ENCODE measurements around the gene ZEB2.

GRCh38 chr2:144471305-144472045, 48.4 kb downstream of the ZEB2 start:
- TF ChIP-seq CTCF (IDR thresholded peaks at IDR 0.05; ENCODE audit: insufficient read depth, low read length, poor library complexity, severe bottlenecking) = no peak
- no peak for TF ChIP-seq EZH2phosphoT487 (conservative IDR thresholded peaks at IDR 0.05; ENCODE audit: low read length)

All from SU-DHL-6 (cell line).